ENCODE results near the gene EFCAB12.

The EFCAB12 gene

GRCh38 chr3:129404610-129405009 lies 23.8 kb downstream of the EFCAB12 start:
- in situ Hi-C loops (cut with HindIII; ENCODE audit: low pct_ligation_motif_present, low sequenced_read_pairs): no loop called here
- TF ChIP-seq, protein P1, sequence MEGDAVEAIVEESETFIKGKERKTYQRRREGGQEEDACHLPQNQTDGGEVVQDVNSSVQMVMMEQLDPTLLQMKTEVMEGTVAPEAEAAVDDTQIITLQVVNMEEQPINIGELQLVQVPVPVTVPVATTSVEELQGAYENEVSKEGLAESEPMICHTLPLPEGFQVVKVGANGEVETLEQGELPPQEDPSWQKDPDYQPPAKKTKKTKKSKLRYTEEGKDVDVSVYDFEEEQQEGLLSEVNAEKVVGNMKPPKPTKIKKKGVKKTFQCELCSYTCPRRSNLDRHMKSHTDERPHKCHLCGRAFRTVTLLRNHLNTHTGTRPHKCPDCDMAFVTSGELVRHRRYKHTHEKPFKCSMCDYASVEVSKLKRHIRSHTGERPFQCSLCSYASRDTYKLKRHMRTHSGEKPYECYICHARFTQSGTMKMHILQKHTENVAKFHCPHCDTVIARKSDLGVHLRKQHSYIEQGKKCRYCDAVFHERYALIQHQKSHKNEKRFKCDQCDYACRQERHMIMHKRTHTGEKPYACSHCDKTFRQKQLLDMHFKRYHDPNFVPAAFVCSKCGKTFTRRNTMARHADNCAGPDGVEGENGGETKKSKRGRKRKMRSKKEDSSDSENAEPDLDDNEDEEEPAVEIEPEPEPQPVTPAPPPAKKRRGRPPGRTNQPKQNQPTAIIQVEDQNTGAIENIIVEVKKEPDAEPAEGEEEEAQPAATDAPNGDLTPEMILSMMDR (IDR thresholded peaks at IDR 0.05; ENCODE audit: low read depth, low read length, missing control alignments): no peak
- no peak overlapping the region for H3K27ac ChIP-seq
- H3K36me3 ChIP-seq (replicated peaks): no peaks in the 10 kb centered on the region
- no peak overlapping the region for H3K4me3 ChIP-seq (ENCODE audit: low read depth, low read length)
- no peaks in the 10 kb centered on the region for H3K27me3 ChIP-seq (replicated peaks)
- no peak for DNase-seq

DNA sequence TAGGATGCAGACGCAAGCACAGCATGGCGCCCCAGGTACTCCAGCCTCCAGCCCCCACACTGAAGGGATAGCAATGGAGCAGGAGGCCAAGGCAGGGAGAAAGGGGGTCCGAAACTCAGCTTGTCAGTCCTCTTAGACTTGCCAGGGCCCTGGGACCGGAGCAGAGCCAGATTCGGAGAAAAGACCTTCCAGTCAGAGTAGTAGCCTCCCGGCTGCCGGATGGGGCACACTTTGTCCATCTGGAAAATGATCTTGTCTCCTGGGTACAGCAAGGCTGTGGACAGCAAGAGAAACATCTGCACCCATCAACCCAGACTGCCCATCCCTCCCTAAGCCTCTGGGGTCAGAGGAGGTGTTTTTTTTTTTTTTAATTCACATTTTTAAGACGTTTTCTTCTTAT lies 24.3 kb downstream of the EFCAB12 start:
- in situ Hi-C loops (cut with HindIII; ENCODE audit: low pct_ligation_motif_present, low sequenced_read_pairs): no loop called here

GRCh38 chr3:129403450-129403849 lies 25.0 kb downstream of the EFCAB12 start:
- TF ChIP-seq, protein P1 (IDR thresholded peaks at IDR 0.05; ENCODE audit: low read depth, low read length, missing control alignments): no peak
- DNase-seq: no peak
- Histone ChIP-seq H3K27ac (no peak overlapping the region), H3K36me3 (replicated peaks) (no peaks in the 10 kb centered on the region), H3K4me3 (ENCODE audit: low read depth, low read length) (no peak overlapping the region), H3K27me3 (replicated peaks) (no peaks in the 10 kb centered on the region)
- in situ Hi-C loops (cut with HindIII; ENCODE audit: low pct_ligation_motif_present, low sequenced_read_pairs): no loop called here

More for the DNA sequence above, 24.3 kb downstream of the EFCAB12 start:
- DNase-seq: no peak
- Histone ChIP-seq H3K27ac (no peak overlapping the region), H3K27me3 (replicated peaks) (no peaks in the 10 kb centered on the region), H3K36me3 (replicated peaks) (no peaks in the 10 kb centered on the region), H3K4me3 (ENCODE audit: low read depth, low read length) (no peak overlapping the region)
- TF ChIP-seq, protein P1 (IDR thresholded peaks at IDR 0.05; ENCODE audit: low read depth, low read length, missing control alignments): no peak

DNA sequence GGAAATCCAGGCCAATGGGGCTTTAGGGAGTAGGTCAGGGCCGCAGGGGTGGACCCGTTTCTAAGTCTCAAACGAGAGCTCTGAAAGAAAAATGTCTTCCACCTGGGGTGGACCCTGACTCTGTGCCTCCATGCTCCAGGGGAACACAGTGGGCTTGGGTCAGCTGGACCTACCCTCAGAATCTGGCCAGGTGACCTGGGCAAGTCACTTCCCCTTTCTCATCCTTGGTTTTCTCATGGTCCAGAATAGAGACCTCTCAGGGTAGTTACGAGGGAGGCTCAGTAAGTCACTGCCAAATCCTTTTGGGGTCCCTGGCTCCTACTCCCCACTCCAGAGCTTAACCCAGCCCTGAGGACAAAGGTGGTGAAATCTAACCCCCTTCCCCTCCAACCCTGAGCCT lies 25.8 kb downstream of the EFCAB12 start:
- TF ChIP-seq, protein P1 (IDR thresholded peaks at IDR 0.05; ENCODE audit: low read depth, low read length, missing control alignments): no peak
- in situ Hi-C loops (cut with HindIII; ENCODE audit: low pct_ligation_motif_present, low sequenced_read_pairs): no loop called here
- H3K4me3 ChIP-seq (ENCODE audit: low read depth, low read length): no peak overlapping the region

GRCh38 chr3:129402210-129402609 lies 26.2 kb downstream of the EFCAB12 start:
- Histone ChIP-seq H3K4me3 (ENCODE audit: low read depth, low read length) (no peak overlapping the region), H3K27ac (no peak overlapping the region), H3K36me3 (replicated peaks) (no peaks in the 10 kb centered on the region), H3K27me3 (replicated peaks) (no peaks in the 10 kb centered on the region)
- TF ChIP-seq, protein P1 (IDR thresholded peaks at IDR 0.05; ENCODE audit: low read depth, low read length, missing control alignments): no peak
- no peak for DNase-seq
- in situ Hi-C loops (cut with HindIII; ENCODE audit: low pct_ligation_motif_present, low sequenced_read_pairs): no loop called here

More for the DNA sequence above, 25.8 kb downstream of the EFCAB12 start:
- DNase-seq: no peak
- Histone ChIP-seq H3K27me3 (replicated peaks) (no peaks in the 10 kb centered on the region), H3K27ac (no peak overlapping the region), H3K36me3 (replicated peaks) (no peaks in the 10 kb centered on the region)

DNA sequence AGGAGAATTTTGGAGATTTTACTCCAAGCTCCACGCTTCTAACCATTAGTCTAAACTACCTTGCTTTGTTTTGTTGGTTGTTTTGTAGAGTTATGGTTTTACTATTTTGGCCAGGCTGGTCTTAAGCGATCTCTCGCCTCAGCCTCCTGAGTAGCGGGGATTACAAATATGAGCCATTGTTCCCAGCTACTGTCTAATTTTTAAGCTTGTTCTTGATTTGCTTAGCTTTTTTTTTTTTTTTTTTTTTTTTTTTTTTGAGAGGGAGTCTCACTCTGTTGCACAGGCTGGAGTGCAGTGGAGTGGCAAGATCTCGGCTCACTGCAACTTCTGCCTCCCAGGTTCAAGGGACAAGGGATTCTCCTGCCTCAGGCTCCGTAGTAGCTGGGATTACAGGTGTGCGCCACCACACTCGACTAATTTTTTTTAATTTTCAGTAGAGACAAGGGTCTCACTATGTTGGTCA lies 28.5 kb downstream of the EFCAB12 start:
- DNase-seq: no peak
- no peak overlapping the region for H3K4me3 ChIP-seq (ENCODE audit: low read depth, low read length)
- in situ Hi-C loops (cut with HindIII; ENCODE audit: low pct_ligation_motif_present, low sequenced_read_pairs): no loop called here
- no peaks in the 10 kb centered on the region for H3K27me3 ChIP-seq (replicated peaks)
- H3K36me3 ChIP-seq (replicated peaks): no peaks in the 10 kb centered on the region
- TF ChIP-seq, protein P1 (IDR thresholded peaks at IDR 0.05; ENCODE audit: low read depth, low read length, missing control alignments): no peak
- peak overlapping the region; percentile 95 for H3K27ac ChIP-seq

Measured in brain microvascular endothelial cell (primary cell).